Lower leg skin (tissue), 3 donors: Measurements from ENCODE around the gene FLAD1.

Experiments used
- POLR2A ChIP-seq, 2 donors: fragments of 450-650 bp; IDR thresholded peaks; one replicate each; pipeline ENCODE4 v1.6.1; 2016 to 2017; ENCODE audit warnings: antibody characterized with exemption in 2 of 2, mild to moderate bottlenecking in 1 of 2, moderate library complexity in 1 of 2
- TF ChIP-seq, protein P1 (sequence below), 3 donors: fragments of 450-650 bp; IDR thresholded peaks; one replicate each; pipeline ENCODE4 v1.5.1; 2016; ENCODE audit warnings: antibody characterized with exemption in 3 of 3, mild to moderate bottlenecking in 3 of 3, moderate library complexity in 2 of 3

DNA sequence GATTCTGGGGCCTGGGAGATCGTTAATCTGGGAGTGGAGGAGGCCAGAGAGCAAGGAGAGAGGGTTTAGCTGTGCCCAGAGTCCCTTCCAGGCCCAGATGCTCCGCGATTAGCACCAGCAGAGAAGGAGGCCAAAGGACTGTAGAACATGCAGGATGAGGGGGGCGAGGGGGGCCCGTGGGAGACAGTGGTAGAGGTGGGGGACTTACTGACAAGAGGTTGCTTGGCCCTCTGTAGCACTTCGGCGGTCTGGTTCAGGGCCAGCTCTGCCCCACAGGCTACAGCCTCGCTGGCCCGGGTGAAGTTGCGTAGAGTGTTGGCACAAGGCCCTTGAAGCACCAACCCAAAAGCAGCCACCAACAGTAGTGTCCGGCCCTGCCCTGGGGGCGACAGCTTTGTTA, 49.7 kb downstream of the FLAD1 start:
- TF ChIP-seq POLR2A (IDR thresholded peaks at IDR 0.05), result no peak
- TF ChIP-seq, protein P1, sequence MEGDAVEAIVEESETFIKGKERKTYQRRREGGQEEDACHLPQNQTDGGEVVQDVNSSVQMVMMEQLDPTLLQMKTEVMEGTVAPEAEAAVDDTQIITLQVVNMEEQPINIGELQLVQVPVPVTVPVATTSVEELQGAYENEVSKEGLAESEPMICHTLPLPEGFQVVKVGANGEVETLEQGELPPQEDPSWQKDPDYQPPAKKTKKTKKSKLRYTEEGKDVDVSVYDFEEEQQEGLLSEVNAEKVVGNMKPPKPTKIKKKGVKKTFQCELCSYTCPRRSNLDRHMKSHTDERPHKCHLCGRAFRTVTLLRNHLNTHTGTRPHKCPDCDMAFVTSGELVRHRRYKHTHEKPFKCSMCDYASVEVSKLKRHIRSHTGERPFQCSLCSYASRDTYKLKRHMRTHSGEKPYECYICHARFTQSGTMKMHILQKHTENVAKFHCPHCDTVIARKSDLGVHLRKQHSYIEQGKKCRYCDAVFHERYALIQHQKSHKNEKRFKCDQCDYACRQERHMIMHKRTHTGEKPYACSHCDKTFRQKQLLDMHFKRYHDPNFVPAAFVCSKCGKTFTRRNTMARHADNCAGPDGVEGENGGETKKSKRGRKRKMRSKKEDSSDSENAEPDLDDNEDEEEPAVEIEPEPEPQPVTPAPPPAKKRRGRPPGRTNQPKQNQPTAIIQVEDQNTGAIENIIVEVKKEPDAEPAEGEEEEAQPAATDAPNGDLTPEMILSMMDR (IDR thresholded peaks at IDR 0.05), result no peak
